ENCODE data around the gene SCAF11.

GRCh38 chr12:45973526-45973925, 16.8 kb downstream of the SCAF11 start:
- TF ChIP-seq CTCF (conservative IDR thresholded peaks at IDR 0.05; ENCODE audit: low read length) (no peak), EZH2phosphoT487 (IDR thresholded peaks at IDR 0.05; ENCODE audit: borderline replicate concordance, low read depth, low read length) (no peak)
